ENCODE data around the gene RGCC. TPM values are rescaled to one million over a fixed set of nuclear protein-coding genes. Genes with fewer than 3 reads are reported as not detected.

Gene RGCC
- polyA plus RNA-seq, 1 donor from 2014 or later = not detected

- Histone ChIP-seq H2AFZ (ENCODE audit: low read depth, low read length) (no peak overlapping the region), H3K27ac (ENCODE audit: low read length) (no peak overlapping the region), H3K9me2 (ENCODE audit: insufficient read depth, low read length) (no peaks in the 10 kb centered on the region), H3K9ac (ENCODE audit: low read length) (no peak overlapping the region), H3K27me3 (ENCODE audit: insufficient read depth, low read depth, low read length) (peaks cover 41% of the 10 kb centered on the region), H4K20me1 (ENCODE audit: insufficient read depth) (no peaks in the 10 kb centered on the region), H3K79me2 (replicated peaks; ENCODE audit: insufficient read depth, low read length) (no peaks in the 10 kb centered on the region), H3K4me3 (ENCODE audit: low read length) (no peak overlapping the region), H3F3A (ENCODE audit: insufficient read depth, low read length, poor library complexity, severe bottlenecking) (no peaks in the 10 kb centered on the region), H3K4me2 (ENCODE audit: low read length) (no peak overlapping the region), H3K36me3 (ENCODE audit: insufficient read depth, low read length) (no peaks in the 10 kb centered on the region), H3K9me3 (ENCODE audit: low read length) (no peaks in the 10 kb centered on the region)
- no peak for TF ChIP-seq SMC3 (conservative IDR thresholded peaks at IDR 0.05; ENCODE audit: poor library complexity)
- TF ChIP-seq, protein P1, sequence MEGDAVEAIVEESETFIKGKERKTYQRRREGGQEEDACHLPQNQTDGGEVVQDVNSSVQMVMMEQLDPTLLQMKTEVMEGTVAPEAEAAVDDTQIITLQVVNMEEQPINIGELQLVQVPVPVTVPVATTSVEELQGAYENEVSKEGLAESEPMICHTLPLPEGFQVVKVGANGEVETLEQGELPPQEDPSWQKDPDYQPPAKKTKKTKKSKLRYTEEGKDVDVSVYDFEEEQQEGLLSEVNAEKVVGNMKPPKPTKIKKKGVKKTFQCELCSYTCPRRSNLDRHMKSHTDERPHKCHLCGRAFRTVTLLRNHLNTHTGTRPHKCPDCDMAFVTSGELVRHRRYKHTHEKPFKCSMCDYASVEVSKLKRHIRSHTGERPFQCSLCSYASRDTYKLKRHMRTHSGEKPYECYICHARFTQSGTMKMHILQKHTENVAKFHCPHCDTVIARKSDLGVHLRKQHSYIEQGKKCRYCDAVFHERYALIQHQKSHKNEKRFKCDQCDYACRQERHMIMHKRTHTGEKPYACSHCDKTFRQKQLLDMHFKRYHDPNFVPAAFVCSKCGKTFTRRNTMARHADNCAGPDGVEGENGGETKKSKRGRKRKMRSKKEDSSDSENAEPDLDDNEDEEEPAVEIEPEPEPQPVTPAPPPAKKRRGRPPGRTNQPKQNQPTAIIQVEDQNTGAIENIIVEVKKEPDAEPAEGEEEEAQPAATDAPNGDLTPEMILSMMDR (IDR thresholded peaks at IDR 0.05; ENCODE audit: poor library complexity, severe bottlenecking) = no peak
- TF ChIP-seq EP300 (conservative IDR thresholded peaks at IDR 0.05; ENCODE audit: poor library complexity, severe bottlenecking) = no peak
- TF ChIP-seq TAF1 (IDR thresholded peaks at IDR 0.05; ENCODE audit: low read depth) = no peak
- TF ChIP-seq POLR2AphosphoS5 (IDR thresholded peaks at IDR 0.05) = no peak
- no peak for TF ChIP-seq RAD21 (conservative IDR thresholded peaks at IDR 0.05)
- no peak for TF ChIP-seq EZH2 (IDR thresholded peaks at IDR 0.05; ENCODE audit: borderline replicate concordance, insufficient read depth, low read length, poor library complexity, severe bottlenecking)
- no peak for TF ChIP-seq MXI1 (conservative IDR thresholded peaks at IDR 0.05; ENCODE audit: poor library complexity, severe bottlenecking)
- TF ChIP-seq, protein P2, sequence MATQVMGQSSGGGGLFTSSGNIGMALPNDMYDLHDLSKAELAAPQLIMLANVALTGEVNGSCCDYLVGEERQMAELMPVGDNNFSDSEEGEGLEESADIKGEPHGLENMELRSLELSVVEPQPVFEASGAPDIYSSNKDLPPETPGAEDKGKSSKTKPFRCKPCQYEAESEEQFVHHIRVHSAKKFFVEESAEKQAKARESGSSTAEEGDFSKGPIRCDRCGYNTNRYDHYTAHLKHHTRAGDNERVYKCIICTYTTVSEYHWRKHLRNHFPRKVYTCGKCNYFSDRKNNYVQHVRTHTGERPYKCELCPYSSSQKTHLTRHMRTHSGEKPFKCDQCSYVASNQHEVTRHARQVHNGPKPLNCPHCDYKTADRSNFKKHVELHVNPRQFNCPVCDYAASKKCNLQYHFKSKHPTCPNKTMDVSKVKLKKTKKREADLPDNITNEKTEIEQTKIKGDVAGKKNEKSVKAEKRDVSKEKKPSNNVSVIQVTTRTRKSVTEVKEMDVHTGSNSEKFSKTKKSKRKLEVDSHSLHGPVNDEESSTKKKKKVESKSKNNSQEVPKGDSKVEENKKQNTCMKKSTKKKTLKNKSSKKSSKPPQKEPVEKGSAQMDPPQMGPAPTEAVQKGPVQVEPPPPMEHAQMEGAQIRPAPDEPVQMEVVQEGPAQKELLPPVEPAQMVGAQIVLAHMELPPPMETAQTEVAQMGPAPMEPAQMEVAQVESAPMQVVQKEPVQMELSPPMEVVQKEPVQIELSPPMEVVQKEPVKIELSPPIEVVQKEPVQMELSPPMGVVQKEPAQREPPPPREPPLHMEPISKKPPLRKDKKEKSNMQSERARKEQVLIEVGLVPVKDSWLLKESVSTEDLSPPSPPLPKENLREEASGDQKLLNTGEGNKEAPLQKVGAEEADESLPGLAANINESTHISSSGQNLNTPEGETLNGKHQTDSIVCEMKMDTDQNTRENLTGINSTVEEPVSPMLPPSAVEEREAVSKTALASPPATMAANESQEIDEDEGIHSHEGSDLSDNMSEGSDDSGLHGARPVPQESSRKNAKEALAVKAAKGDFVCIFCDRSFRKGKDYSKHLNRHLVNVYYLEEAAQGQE (IDR thresholded peaks at IDR 0.05; ENCODE audit: borderline replicate concordance) = no peak
Observed at GRCh38 chr13:41461527-41462139, 4.3 kb downstream of the RGCC start.

DNA sequence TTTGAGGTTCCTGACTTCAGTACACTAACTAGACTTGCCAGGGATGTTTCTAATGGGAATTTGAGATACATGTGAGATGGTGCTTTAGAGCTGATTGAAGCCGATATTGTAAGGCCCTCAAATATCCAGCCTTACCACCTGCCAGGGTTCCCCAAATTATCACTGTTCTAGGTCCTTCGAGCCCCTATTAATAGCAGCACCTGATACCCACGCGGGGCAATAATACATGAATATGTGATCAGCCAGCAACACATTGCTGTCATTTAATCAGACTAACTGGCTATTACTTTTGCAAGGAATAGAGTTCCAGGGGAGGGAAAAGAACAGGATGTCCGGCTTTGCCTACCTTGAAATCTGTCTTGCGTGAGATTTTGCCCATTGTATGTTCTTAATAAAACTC lies 5.1 kb downstream of the RGCC start:
- no peaks in the 10 kb centered on the region for H3F3A ChIP-seq (ENCODE audit: insufficient read depth, low read length, poor library complexity, severe bottlenecking)
- peaks cover 33% of the 10 kb centered on the region for H3K27me3 ChIP-seq (ENCODE audit: insufficient read depth, low read depth, low read length)
- no peak overlapping the region for H3K4me3 ChIP-seq (ENCODE audit: low read length)
- H3K4me2 ChIP-seq (ENCODE audit: low read length) = no peak overlapping the region
- H3K9me2 ChIP-seq (ENCODE audit: insufficient read depth, low read length) = no peaks in the 10 kb centered on the region
- no peak overlapping the region for H2AFZ ChIP-seq (ENCODE audit: low read depth, low read length)
- no peaks in the 10 kb centered on the region for H3K36me3 ChIP-seq (ENCODE audit: insufficient read depth, low read length)
- no peak overlapping the region for H3K27ac ChIP-seq (ENCODE audit: low read length)
- H4K20me1 ChIP-seq (ENCODE audit: insufficient read depth) = no peaks in the 10 kb centered on the region
- no peak overlapping the region for H3K9ac ChIP-seq (ENCODE audit: low read length)
- TF ChIP-seq POLR2AphosphoS5 (IDR thresholded peaks at IDR 0.05) (no peak), SMC3 (conservative IDR thresholded peaks at IDR 0.05; ENCODE audit: poor library complexity) (no peak), TAF1 (IDR thresholded peaks at IDR 0.05; ENCODE audit: low read depth) (no peak), RAD21 (conservative IDR thresholded peaks at IDR 0.05) (no peak), EP300 (conservative IDR thresholded peaks at IDR 0.05; ENCODE audit: poor library complexity, severe bottlenecking) (no peak), EZH2 (IDR thresholded peaks at IDR 0.05; ENCODE audit: borderline replicate concordance, insufficient read depth, low read length, poor library complexity, severe bottlenecking) (no peak), MXI1 (conservative IDR thresholded peaks at IDR 0.05; ENCODE audit: poor library complexity, severe bottlenecking) (no peak)
- TF ChIP-seq, protein P1 (IDR thresholded peaks at IDR 0.05; ENCODE audit: poor library complexity, severe bottlenecking) = no peak
- TF ChIP-seq, protein P2 (IDR thresholded peaks at IDR 0.05; ENCODE audit: borderline replicate concordance) = no peak
- H3K9me3 ChIP-seq (ENCODE audit: low read length) = no peaks in the 10 kb centered on the region
- H3K79me2 ChIP-seq (replicated peaks; ENCODE audit: insufficient read depth, low read length) = no peaks in the 10 kb centered on the region
